Nephron progenitor cell (in vitro differentiated cells): ENCODE data around the gene HDAC9.

ENCODE experiments used
- DNase-seq: peaks from one replicate; pipeline ENCODE4 v3.0.0; 2021
- H3K27ac Mint-ChIP-seq: 2 replicates; pipeline ENCODE4 v1.8.0; 2021; ENCODE audit warnings: mild to moderate bottlenecking, moderate library complexity, mixed read lengths
- H3K27me3 Mint-ChIP-seq: 2 replicates; pipeline ENCODE4 v1.8.0; 2021; ENCODE audit warnings: mild to moderate bottlenecking, low read depth, mixed read lengths; ENCODE audit not compliant: poor library complexity
- H3K36me3 Mint-ChIP-seq: 2 replicates; pipeline ENCODE4 v1.8.0; 2021; ENCODE audit warnings: low read depth, mixed read lengths
- H3K4me1 Mint-ChIP-seq: 2 replicates; pipeline ENCODE4 v1.8.0; 2021; ENCODE audit warnings: mixed read lengths
- H3K4me3 Mint-ChIP-seq: 2 replicates; pipeline ENCODE4 v1.8.0; 2021; ENCODE audit warnings: mild to moderate bottlenecking, moderate library complexity, mixed read lengths
- H3K9me3 Mint-ChIP-seq: 2 replicates; pipeline ENCODE4 v1.8.0; 2021; ENCODE audit warnings: mild to moderate bottlenecking, moderate library complexity, mixed read lengths
- TF ChIP-seq, protein P1 (sequence below): fragments of 200-600 bp; sonication (generic); IDR thresholded peaks from 2 replicates; pipeline ENCODE4 v1.5.0; 2021; ENCODE audit warnings: antibody characterized with exemption

HDAC9 gene

DNA sequence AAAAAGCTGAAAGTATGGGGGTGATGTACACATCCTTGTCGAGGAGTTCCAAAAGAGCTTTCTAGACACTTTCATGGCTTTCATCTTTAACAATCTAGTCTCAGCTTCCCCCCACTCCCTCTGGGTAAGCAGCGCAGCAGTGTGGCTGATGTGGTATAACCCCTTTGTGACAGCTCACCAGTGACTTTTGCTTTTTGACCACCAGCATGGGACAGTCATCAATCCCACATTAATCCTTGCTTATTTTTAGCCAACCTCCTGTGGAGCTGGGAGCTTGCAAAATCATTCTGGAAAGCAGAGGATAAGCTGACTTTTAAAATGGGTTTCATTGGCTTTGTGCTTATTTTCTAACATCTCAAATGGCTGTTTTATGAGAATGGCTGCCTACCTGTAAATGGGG is 272.7 kb downstream of the HDAC9 start:
- Mint-ChIP-seq H3K27ac (no peak overlapping the region), H3K4me3 (no peak overlapping the region), H3K36me3 (no peaks in the 10 kb centered on the region), H3K4me1 (peaks cover 12% of the 10 kb centered on the region), H3K27me3 (no peaks in the 10 kb centered on the region), H3K9me3 (no peaks in the 10 kb centered on the region)
- DNase-seq = no peak
- TF ChIP-seq, protein P1, sequence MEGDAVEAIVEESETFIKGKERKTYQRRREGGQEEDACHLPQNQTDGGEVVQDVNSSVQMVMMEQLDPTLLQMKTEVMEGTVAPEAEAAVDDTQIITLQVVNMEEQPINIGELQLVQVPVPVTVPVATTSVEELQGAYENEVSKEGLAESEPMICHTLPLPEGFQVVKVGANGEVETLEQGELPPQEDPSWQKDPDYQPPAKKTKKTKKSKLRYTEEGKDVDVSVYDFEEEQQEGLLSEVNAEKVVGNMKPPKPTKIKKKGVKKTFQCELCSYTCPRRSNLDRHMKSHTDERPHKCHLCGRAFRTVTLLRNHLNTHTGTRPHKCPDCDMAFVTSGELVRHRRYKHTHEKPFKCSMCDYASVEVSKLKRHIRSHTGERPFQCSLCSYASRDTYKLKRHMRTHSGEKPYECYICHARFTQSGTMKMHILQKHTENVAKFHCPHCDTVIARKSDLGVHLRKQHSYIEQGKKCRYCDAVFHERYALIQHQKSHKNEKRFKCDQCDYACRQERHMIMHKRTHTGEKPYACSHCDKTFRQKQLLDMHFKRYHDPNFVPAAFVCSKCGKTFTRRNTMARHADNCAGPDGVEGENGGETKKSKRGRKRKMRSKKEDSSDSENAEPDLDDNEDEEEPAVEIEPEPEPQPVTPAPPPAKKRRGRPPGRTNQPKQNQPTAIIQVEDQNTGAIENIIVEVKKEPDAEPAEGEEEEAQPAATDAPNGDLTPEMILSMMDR = no peak

DNA sequence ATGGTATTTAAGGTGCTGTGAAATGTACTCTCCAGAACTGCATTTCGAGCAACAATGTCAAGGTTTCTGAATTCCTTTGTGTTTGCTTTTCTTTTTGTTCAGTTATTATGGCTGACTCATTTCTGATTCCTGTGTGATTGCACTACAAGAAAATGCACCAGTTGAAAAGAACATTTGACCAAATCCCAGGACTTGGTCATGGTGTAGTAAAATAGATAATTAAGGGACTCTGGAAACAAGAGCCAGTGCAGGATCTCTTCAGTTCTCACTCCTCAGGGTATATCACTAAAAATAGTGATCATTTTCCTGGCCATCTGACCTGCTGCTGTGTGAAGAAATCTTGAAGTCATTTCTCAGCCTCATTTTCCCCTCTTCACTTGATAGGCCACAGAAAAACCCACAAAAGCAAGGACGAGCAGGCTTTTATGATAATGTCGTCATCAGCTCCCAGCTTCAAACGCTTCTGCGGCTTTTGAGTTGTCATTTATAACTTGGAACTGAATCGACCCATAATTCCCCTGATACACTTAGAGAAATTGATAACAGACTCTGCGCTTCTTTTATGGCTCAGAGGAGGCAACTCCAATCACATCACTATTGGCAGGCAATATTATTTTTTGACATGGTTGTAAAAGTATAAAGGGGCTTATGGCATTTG is 274.7 kb downstream of the HDAC9 start:
- TF ChIP-seq, protein P1 = no peak
- H3K4me1 Mint-ChIP-seq = peaks cover 12% of the 10 kb centered on the region
- no peak for DNase-seq
- H3K36me3 Mint-ChIP-seq = no peaks in the 10 kb centered on the region
- H3K27me3 Mint-ChIP-seq = no peaks in the 10 kb centered on the region
- no peak overlapping the region for H3K4me3 Mint-ChIP-seq
- peak overlapping the region; percentile 18 for H3K27ac Mint-ChIP-seq
- no peaks in the 10 kb centered on the region for H3K9me3 Mint-ChIP-seq

DNA sequence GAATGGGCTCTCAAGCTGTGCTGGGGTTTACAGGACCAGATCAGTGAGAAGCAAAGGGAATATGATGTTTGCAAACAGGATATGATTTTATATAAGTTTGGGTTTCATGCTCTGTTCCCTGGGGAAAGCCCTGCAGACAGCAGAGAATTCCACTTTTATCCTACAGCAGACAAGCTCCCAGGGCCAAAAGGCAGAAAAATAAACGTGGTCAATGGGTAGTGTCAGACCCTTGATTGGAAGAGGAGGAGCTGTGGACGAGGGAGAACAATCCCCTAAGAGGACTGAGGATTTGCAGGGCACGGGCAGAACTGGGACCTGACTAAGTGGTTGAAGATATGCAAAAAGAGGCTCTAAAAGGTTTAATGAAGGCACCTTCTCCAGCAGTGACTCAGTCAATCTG is 275.3 kb downstream of the HDAC9 start:
- Mint-ChIP-seq H3K36me3 (no peaks in the 10 kb centered on the region), H3K4me1 (peaks cover 12% of the 10 kb centered on the region), H3K4me3 (no peak overlapping the region), H3K27ac (peak overlapping the region; percentile 18), H3K27me3 (peaks cover 3% of the 10 kb centered on the region), H3K9me3 (no peaks in the 10 kb centered on the region)
- DNase-seq = no peak
- TF ChIP-seq, protein P1 = no peak

DNA sequence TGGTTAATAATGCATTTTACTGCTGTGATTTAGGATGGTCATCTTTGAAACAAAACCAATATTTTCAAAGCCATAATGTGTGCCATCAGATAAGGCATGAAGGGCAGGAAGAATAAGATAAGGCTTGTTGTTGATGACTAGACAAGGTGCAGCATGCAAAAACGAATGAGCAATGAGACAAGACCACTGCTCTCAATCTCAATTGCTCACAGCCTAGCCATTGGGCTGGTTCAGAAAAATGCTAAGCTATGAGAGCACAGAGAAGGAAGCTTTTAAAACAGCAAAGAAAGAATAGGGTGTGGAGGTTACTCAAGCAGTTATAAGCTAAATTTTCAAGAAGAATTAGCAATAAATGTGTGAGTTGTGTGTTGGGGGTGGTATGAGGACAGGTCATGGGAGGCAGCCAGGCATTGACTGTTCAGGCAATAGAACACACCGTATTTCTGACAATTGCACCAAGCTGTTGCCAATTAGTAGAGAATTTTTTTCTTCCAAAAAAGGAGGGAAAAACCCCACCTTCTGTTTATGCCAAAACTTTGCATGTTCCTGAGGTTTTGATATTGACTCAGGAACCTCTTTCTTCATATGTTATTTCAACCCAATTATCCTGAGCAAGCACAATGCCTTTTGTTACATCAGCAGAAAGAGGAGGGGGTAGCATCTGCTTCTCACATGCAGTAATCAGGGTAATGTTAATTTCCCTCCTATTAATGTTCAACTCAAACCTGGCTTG is 276.5 kb downstream of the HDAC9 start:
- DNase-seq = no peak
- Mint-ChIP-seq H3K4me3 (no peak overlapping the region), H3K27ac (no peak overlapping the region), H3K4me1 (peaks cover 12% of the 10 kb centered on the region), H3K36me3 (no peaks in the 10 kb centered on the region), H3K27me3 (peaks cover 3% of the 10 kb centered on the region), H3K9me3 (no peaks in the 10 kb centered on the region)
- TF ChIP-seq, protein P1 = no peak

DNA sequence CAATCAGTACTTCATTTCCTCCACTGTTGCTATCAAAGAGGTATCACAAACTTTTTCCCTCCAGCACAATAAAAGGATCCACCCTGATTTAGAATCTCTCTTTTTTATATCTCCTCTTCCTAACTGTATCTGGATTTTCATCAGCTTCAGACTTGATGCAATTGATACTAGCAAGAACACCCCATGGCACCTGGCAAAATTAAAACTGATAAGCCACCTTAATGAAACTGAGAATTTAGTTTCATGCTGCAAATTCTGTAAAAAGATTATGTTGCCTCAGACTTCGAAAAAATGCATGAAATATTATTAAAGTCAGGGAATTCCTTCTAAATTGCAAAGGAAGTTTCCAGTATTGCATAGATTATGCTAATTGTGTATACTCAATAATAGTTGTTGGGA is 277.0 kb downstream of the HDAC9 start:
- no peaks in the 10 kb centered on the region for H3K9me3 Mint-ChIP-seq
- peaks cover 12% of the 10 kb centered on the region for H3K4me1 Mint-ChIP-seq
- no peaks in the 10 kb centered on the region for H3K36me3 Mint-ChIP-seq
- no peak for DNase-seq
- no peak overlapping the region for H3K27ac Mint-ChIP-seq
- TF ChIP-seq, protein P1 = no peak
- peaks cover 3% of the 10 kb centered on the region for H3K27me3 Mint-ChIP-seq
- no peak overlapping the region for H3K4me3 Mint-ChIP-seq

DNA sequence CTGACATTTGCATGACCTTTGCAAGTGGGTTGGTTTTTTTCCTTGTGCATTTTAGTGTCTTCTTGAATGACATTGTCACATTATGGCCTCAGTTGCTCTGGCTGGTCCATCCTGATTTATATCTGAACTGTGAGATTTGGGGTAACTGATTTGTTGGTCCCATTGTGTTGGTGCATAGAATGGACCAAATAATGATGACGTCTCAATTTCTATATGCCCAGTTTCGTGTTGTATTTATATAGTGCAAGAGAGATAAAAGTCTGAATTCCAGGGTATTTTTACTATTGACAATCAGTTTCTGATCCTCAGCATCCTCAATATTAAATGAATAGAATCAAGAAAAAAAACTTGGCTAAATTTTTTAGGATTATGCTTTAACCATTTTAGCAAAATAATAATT is 281.8 kb downstream of the HDAC9 start:
- Mint-ChIP-seq H3K9me3 (no peaks in the 10 kb centered on the region), H3K36me3 (no peaks in the 10 kb centered on the region), H3K27ac (no peak overlapping the region), H3K4me3 (no peak overlapping the region), H3K4me1 (no peaks in the 10 kb centered on the region), H3K27me3 (peaks cover 3% of the 10 kb centered on the region)
- TF ChIP-seq, protein P1 = no peak
- DNase-seq = no peak
